HFFc6 (cell line): ENCODE data around the gene POLE4. TPM values are rescaled to one million over a fixed set of nuclear protein-coding genes. Genes with fewer than 3 reads are reported as not detected.

Source experiments
- DNase-seq: peaks from one replicate; pipeline ENCODE4 v3.0.0-alpha.2; 2018
- H3K27ac Mint-ChIP-seq: 2 replicates; pipeline ENCODE4 v1.8.0; 2020; ENCODE audit warnings: mild to moderate bottlenecking, mixed read lengths
- H3K27me3 Mint-ChIP-seq: 2 replicates; pipeline ENCODE4 v1.8.0; 2021; ENCODE audit warnings: mild to moderate bottlenecking, moderate library complexity, mixed read lengths; ENCODE audit not compliant: insufficient read depth
- H3K36me3 Mint-ChIP-seq: 2 replicates; pipeline ENCODE4 v1.8.0; 2021; ENCODE audit warnings: low read depth, mixed read lengths
- H3K4me1 Mint-ChIP-seq: 2 replicates; pipeline ENCODE4 v1.8.0; 2020; ENCODE audit warnings: low read depth, mixed read lengths
- H3K4me3 Mint-ChIP-seq: 2 replicates; pipeline ENCODE4 v1.8.0; 2020; ENCODE audit warnings: mild to moderate bottlenecking, moderate library complexity, mixed read lengths
- H3K9me3 Mint-ChIP-seq: 2 replicates; pipeline ENCODE4 v1.8.0; 2020; ENCODE audit warnings: mild to moderate bottlenecking, mixed read lengths
- CTCF ChIP-seq: fragments of 200-600 bp; sonication (generic); IDR thresholded peaks from 2 replicates; pipeline ENCODE4 v1.5.0; 2021; ENCODE audit warnings: antibody characterized with exemption, mild to moderate bottlenecking
- long read RNA-seq: library from polyadenylated mRNA; unstranded; transcript quantifications from one replicate; pipeline ENCODE4 v2.0.0, GENCODE V29; 2019
- total RNA-seq, 6 experiments: library from RNA; stranded (reverse); fragmentation: NEBNext Ultra II Directional; extraction: Animal tissue kit (Norgen Biotek cat#: 25700); gene quantifications; 2 replicates in 1 of 6; 3 replicates in 5 of 6; pipeline ENCODE4 v1.2.3, GENCODE V29; 2021

POLE4 gene
- 100 to 1,000 TPM; 108 to 143 (median 122) TPM for total RNA-seq
- long read RNA-seq, transcript POLE4-205 (4 exons, 1,248 nt): major isoform, 85 of 92 reads
- long read RNA-seq, partial matches to known transcripts: 2 of 92 reads
- long read RNA-seq, other reads (novel, unspliced or antisense): 5 of 92 reads

- Mint-ChIP-seq H3K27ac (peak within 1 kb of the TSS; percentile 78), H3K9me3 (peaks cover 5% of the 10 kb centered on the region; the same call in 1 of the 2 replicates), H3K27me3 (no peaks in the 10 kb centered on the region), H3K4me1 (peaks cover 62% of the 10 kb centered on the region), H3K4me3 (peak within 1 kb of the TSS; percentile 84), H3K36me3 (peaks cover 33% of the 10 kb centered on the region)
- peak; percentile 62 for DNase-seq
- peak; percentile 32; the same call in 1 of the 2 replicates for TF ChIP-seq CTCF
These were observed at the start of gene POLE4 for GRCh38 chr2:74958274-74959105. Gene POLE4, plus strand, starts transcription at chr2:74958643. Its CDS starts 37 bp downstream, at chr2:74958680.

GRCh38 chr2:74908748-74909444, 49.5 kb upstream of the POLE4 start:
- Mint-ChIP-seq H3K27me3 (peaks cover 5% of the 10 kb centered on the region; the same call in 1 of the 2 replicates), H3K4me1 (peaks cover 18% of the 10 kb centered on the region; the same call in 1 of the 2 replicates), H3K9me3 (no peaks in the 10 kb centered on the region), H3K36me3 (peaks cover 26% of the 10 kb centered on the region), H3K4me3 (peak overlapping the region; percentile 17; the same call in 1 of the 2 replicates), H3K27ac (no peak overlapping the region; the same call in 1 of the 2 replicates)
- TF ChIP-seq CTCF: no peak
- DNase-seq: no peak

- H3K9me3 Mint-ChIP-seq: no peaks in the 10 kb centered on the region
These were observed 48.2 kb upstream of the POLE4 start for GRCh38 chr2:74910245-74910644.

GRCh38 chr2:74911061-74911460, 47.4 kb upstream of the POLE4 start:
- H3K9me3 Mint-ChIP-seq: no peaks in the 10 kb centered on the region
- peaks cover 21% of the 10 kb centered on the region for H3K36me3 Mint-ChIP-seq
- peaks cover 37% of the 10 kb centered on the region for H3K4me1 Mint-ChIP-seq
- H3K27me3 Mint-ChIP-seq: peaks cover 5% of the 10 kb centered on the region; the same call in 1 of the 2 replicates
- no peak for TF ChIP-seq CTCF
- no peak for DNase-seq
- no peak overlapping the region for H3K27ac Mint-ChIP-seq
- H3K4me3 Mint-ChIP-seq: no peak overlapping the region

More at GRCh38 chr2:74910245-74910644, 48.2 kb upstream of the POLE4 start:
- peaks cover 24% of the 10 kb centered on the region for H3K36me3 Mint-ChIP-seq
- H3K4me1 Mint-ChIP-seq: peaks cover 29% of the 10 kb centered on the region
- no peak overlapping the region for H3K27ac Mint-ChIP-seq
- H3K27me3 Mint-ChIP-seq: peaks cover 5% of the 10 kb centered on the region; the same call in 1 of the 2 replicates
- no peak for TF ChIP-seq CTCF
- H3K4me3 Mint-ChIP-seq: no peak overlapping the region
- no peak for DNase-seq

GRCh38 chr2:74915743-74916142, 42.7 kb upstream of the POLE4 start:
- peaks cover 24% of the 10 kb centered on the region for H3K36me3 Mint-ChIP-seq
- H3K4me1 Mint-ChIP-seq: peaks cover 56% of the 10 kb centered on the region
- no peaks in the 10 kb centered on the region for H3K27me3 Mint-ChIP-seq
- peak overlapping the region; percentile 89 for H3K27ac Mint-ChIP-seq
- no peak for TF ChIP-seq CTCF
- peak overlapping the region; percentile 2; the same call in 1 of the 2 replicates for H3K4me3 Mint-ChIP-seq
- peak; percentile 47 for DNase-seq
- peaks cover 6% of the 10 kb centered on the region; the same call in 1 of the 2 replicates for H3K9me3 Mint-ChIP-seq
